ENCODE measurements around the gene TECPR2. TPM values are rescaled to one million over a fixed set of nuclear protein-coding genes. Genes with fewer than 3 reads are reported as not detected.
A peak's percentile ranks its signal among the peaks of the same experiment; 100 is the strongest.

TECPR2 gene
- total RNA-seq, 1 donor from 2014 or later = 8.4 TPM

- peak overlapping the region; percentile 67 for H3K27ac Mint-ChIP-seq
- Histone ChIP-seq H2AFZ (replicated peaks) (no peak overlapping the region), H3K27me3 (no peaks in the 10 kb centered on the region), H3K27ac (no peak overlapping the region), H3K36me3 (no peaks in the 10 kb centered on the region), H4K20me1 (ENCODE audit: low read depth) (peaks cover 9% of the 10 kb centered on the region), H3K79me2 (ENCODE audit: low read depth) (peaks cover 4% of the 10 kb centered on the region), H3K4me1 (no peaks in the 10 kb centered on the region), H3K4me3 (no peak overlapping the region), H3K9ac (no peak overlapping the region), H3K4me2 (no peak overlapping the region), H3K9me3 (ENCODE audit: low read depth) (no peaks in the 10 kb centered on the region), H3F3A (ENCODE audit: low read depth) (peaks cover 11% of the 10 kb centered on the region)
- TF ChIP-seq EZH2phosphoT487 (IDR thresholded peaks at IDR 0.05) (no peak), CTCF (IDR thresholded peaks at IDR 0.05) (no peak), EZH2 (IDR thresholded peaks at IDR 0.05) (no peak)
- H3K36me3 Mint-ChIP-seq = peaks cover 9% of the 10 kb centered on the region
- peaks cover 12% of the 10 kb centered on the region for H3K4me1 Mint-ChIP-seq
- peaks cover 7% of the 10 kb centered on the region for H3K27me3 Mint-ChIP-seq (ENCODE audit: insufficient read depth, low read depth)
- no peaks in the 10 kb centered on the region for H3K9me3 Mint-ChIP-seq
- no peak overlapping the region for H3K4me3 Mint-ChIP-seq
- no peak for DNase-seq (ENCODE audit: low spot score)
These were observed 141.0 kb downstream of the TECPR2 start for GRCh38 chr14:102503641-102504327.

- H3K9ac ChIP-seq = no peak overlapping the region
- H3K4me1 ChIP-seq = no peaks in the 10 kb centered on the region
- H3K4me2 ChIP-seq = no peak overlapping the region
- no peak overlapping the region for H2AFZ ChIP-seq (replicated peaks)
- no peak overlapping the region for H3K27ac ChIP-seq
- Mint-ChIP-seq H3K4me3 (no peak overlapping the region), H3K9me3 (no peaks in the 10 kb centered on the region), H3K27me3 (ENCODE audit: insufficient read depth, low read depth) (peaks cover 7% of the 10 kb centered on the region), H3K27ac (no peak overlapping the region), H3K36me3 (peaks cover 3% of the 10 kb centered on the region), H3K4me1 (peaks cover 13% of the 10 kb centered on the region)
- DNase-seq (ENCODE audit: low spot score) = no peak
- H3F3A ChIP-seq (ENCODE audit: low read depth) = peaks cover 15% of the 10 kb centered on the region
- no peak for TF ChIP-seq CTCF (IDR thresholded peaks at IDR 0.05)
- no peak for TF ChIP-seq EZH2 (IDR thresholded peaks at IDR 0.05)
- no peak for TF ChIP-seq EZH2phosphoT487 (IDR thresholded peaks at IDR 0.05)
- H3K79me2 ChIP-seq (ENCODE audit: low read depth) = peaks cover 7% of the 10 kb centered on the region
- peaks cover 9% of the 10 kb centered on the region for H4K20me1 ChIP-seq (ENCODE audit: low read depth)
- no peaks in the 10 kb centered on the region for H3K36me3 ChIP-seq
- no peaks in the 10 kb centered on the region for H3K9me3 ChIP-seq (ENCODE audit: low read depth)
- no peak overlapping the region for H3K4me3 ChIP-seq
- H3K27me3 ChIP-seq = no peaks in the 10 kb centered on the region
These were observed 141.7 kb downstream of the TECPR2 start for GRCh38 chr14:102504328-102504999.

GRCh38 chr14:102505000-102505619, 142.4 kb downstream of the TECPR2 start:
- no peak for DNase-seq (ENCODE audit: low spot score)
- H3K9me3 ChIP-seq (ENCODE audit: low read depth) = no peaks in the 10 kb centered on the region
- peaks cover 15% of the 10 kb centered on the region for H3F3A ChIP-seq (ENCODE audit: low read depth)
- no peak overlapping the region for H3K4me2 ChIP-seq
- Mint-ChIP-seq H3K27me3 (ENCODE audit: insufficient read depth, low read depth) (peaks cover 7% of the 10 kb centered on the region), H3K4me1 (peaks cover 13% of the 10 kb centered on the region), H3K36me3 (peaks cover 3% of the 10 kb centered on the region), H3K9me3 (no peaks in the 10 kb centered on the region), H3K27ac (no peak overlapping the region), H3K4me3 (no peak overlapping the region)
- H3K4me1 ChIP-seq = no peaks in the 10 kb centered on the region
- H3K27ac ChIP-seq = no peak overlapping the region
- H3K9ac ChIP-seq = no peak overlapping the region
- H3K4me3 ChIP-seq = no peak overlapping the region
- TF ChIP-seq CTCF (IDR thresholded peaks at IDR 0.05) (no peak), EZH2phosphoT487 (IDR thresholded peaks at IDR 0.05) (no peak), EZH2 (IDR thresholded peaks at IDR 0.05) (no peak)
- no peak overlapping the region for H2AFZ ChIP-seq (replicated peaks)
- no peaks in the 10 kb centered on the region for H3K36me3 ChIP-seq
- H3K79me2 ChIP-seq (ENCODE audit: low read depth) = peaks cover 7% of the 10 kb centered on the region
- H4K20me1 ChIP-seq (ENCODE audit: low read depth) = peaks cover 9% of the 10 kb centered on the region
- no peaks in the 10 kb centered on the region for H3K27me3 ChIP-seq

Measured in neural progenitor cell (in vitro differentiated cells).